Measurements from ENCODE around the gene KCNF1. TPM values are rescaled to one million over a fixed set of nuclear protein-coding genes. Genes with fewer than 3 reads are reported as not detected.

Gene KCNF1
- total RNA-seq, 1 donor from 2014 or later, result 7.7 TPM

- peaks cover 21% of the 10 kb centered on the region for H3K4me1 Mint-ChIP-seq (ENCODE audit: low read depth, unreplicated experiment)
- H3K4me3 Mint-ChIP-seq (ENCODE audit: unreplicated experiment), result peak overlapping the region; percentile 47
- H3K27ac Mint-ChIP-seq (ENCODE audit: unreplicated experiment), result no peak overlapping the region
- DNase-seq, result no peak
- peaks cover 3% of the 10 kb centered on the region for H3K27me3 Mint-ChIP-seq (ENCODE audit: unreplicated experiment)
- no peaks in the 10 kb centered on the region for H3K36me3 Mint-ChIP-seq (ENCODE audit: unreplicated experiment)
- no peak for TF ChIP-seq CTCF (IDR thresholded peaks at IDR 0.05; ENCODE audit: partially characterized antibody, unreplicated experiment)
- peaks cover 5% of the 10 kb centered on the region for H3K9me3 Mint-ChIP-seq (ENCODE audit: unreplicated experiment)
Measured at GRCh38 chr2:10883801-10884478, 27.8 kb upstream of the KCNF1 start.

- Mint-ChIP-seq H3K9me3 (ENCODE audit: unreplicated experiment) (peaks cover 5% of the 10 kb centered on the region), H3K27me3 (ENCODE audit: unreplicated experiment) (peaks cover 3% of the 10 kb centered on the region), H3K36me3 (ENCODE audit: unreplicated experiment) (no peaks in the 10 kb centered on the region), H3K4me3 (ENCODE audit: unreplicated experiment) (no peak overlapping the region), H3K4me1 (ENCODE audit: low read depth, unreplicated experiment) (peaks cover 26% of the 10 kb centered on the region), H3K27ac (ENCODE audit: unreplicated experiment) (no peak overlapping the region)
- no peak for TF ChIP-seq CTCF (IDR thresholded peaks at IDR 0.05; ENCODE audit: partially characterized antibody, unreplicated experiment)
- no peak for DNase-seq
Measured at GRCh38 chr2:10884574-10884975, 27.2 kb upstream of the KCNF1 start.

GRCh38 chr2:10885094-10885860 lies 26.5 kb upstream of the KCNF1 start:
- Mint-ChIP-seq H3K27me3 (ENCODE audit: unreplicated experiment) (peaks cover 3% of the 10 kb centered on the region), H3K4me1 (ENCODE audit: low read depth, unreplicated experiment) (peaks cover 29% of the 10 kb centered on the region)

GRCh38 chr2:10887476-10887875 lies 24.3 kb upstream of the KCNF1 start:
- H3K4me3 Mint-ChIP-seq (ENCODE audit: unreplicated experiment), result no peak overlapping the region
- H3K4me1 Mint-ChIP-seq (ENCODE audit: low read depth, unreplicated experiment), result peaks cover 33% of the 10 kb centered on the region
- H3K36me3 Mint-ChIP-seq (ENCODE audit: unreplicated experiment), result peaks cover 4% of the 10 kb centered on the region
- no peak for DNase-seq
- peaks cover 4% of the 10 kb centered on the region for H3K27me3 Mint-ChIP-seq (ENCODE audit: unreplicated experiment)
- TF ChIP-seq CTCF (IDR thresholded peaks at IDR 0.05; ENCODE audit: partially characterized antibody, unreplicated experiment), result no peak
- peaks cover 5% of the 10 kb centered on the region for H3K9me3 Mint-ChIP-seq (ENCODE audit: unreplicated experiment)
- no peak overlapping the region for H3K27ac Mint-ChIP-seq (ENCODE audit: unreplicated experiment)

More at GRCh38 chr2:10885094-10885860, 26.5 kb upstream of the KCNF1 start:
- H3K36me3 Mint-ChIP-seq (ENCODE audit: unreplicated experiment), result no peaks in the 10 kb centered on the region
- no peak for TF ChIP-seq CTCF (IDR thresholded peaks at IDR 0.05; ENCODE audit: partially characterized antibody, unreplicated experiment)
- H3K27ac Mint-ChIP-seq (ENCODE audit: unreplicated experiment), result no peak overlapping the region
- H3K9me3 Mint-ChIP-seq (ENCODE audit: unreplicated experiment), result peaks cover 5% of the 10 kb centered on the region
- no peak for DNase-seq
- no peak overlapping the region for H3K4me3 Mint-ChIP-seq (ENCODE audit: unreplicated experiment)

Data from glutamatergic neuron (in vitro differentiated cells).